Astrocyte of the hippocampus (primary cell): ENCODE data around the gene RIBC2.
"Not testable (repeated sequence)": the region's sequence is repeated elsewhere in the genome, so short reads cannot be mapped to it uniquely, and the experiment has no call there.

Source experiments
- DNase-seq: peaks from one replicate; pipeline ENCODE4 v3.0.0; 2011; ENCODE audit warnings: low read depth, low spot score

The RIBC2 gene

GRCh38 chr22:45449442-45449841 is 35.9 kb downstream of the RIBC2 start:
- DNase-seq: not testable (repeated sequence)

DNA sequence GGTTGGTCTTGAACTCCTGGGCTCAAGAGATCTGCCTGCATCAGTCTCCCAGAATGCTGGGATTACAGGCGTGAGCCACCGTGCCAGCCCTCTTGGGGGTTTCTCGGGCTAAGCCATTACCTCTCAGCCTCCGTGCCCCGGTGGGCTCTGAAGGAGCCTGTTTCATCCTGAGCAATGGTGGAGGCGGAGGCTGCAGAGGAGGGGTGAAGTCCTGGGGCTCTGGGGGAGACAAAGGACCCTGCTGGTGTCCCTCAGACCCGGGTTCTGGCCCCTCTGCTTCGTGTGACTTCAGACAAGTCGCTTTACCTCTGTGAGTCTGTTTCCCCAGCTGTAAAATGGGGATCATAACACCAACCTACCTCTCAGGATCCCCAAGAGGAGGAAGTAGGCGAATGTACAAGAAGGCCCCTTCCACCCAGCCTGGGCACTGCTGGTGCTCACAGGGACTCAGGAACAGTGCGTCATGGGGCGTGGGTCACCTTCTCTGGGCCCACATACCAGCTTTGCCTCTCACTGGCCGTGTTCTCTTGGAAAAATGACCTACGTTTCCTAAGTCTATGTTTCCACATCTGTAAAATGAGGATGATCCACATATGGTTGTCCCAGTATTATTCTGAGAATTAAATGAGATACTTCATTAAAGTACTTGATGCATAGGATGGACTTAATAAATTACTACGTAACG is 36.8 kb downstream of the RIBC2 start:
- DNase-seq: no peak

GRCh38 chr22:45450921-45451651 is 37.6 kb downstream of the RIBC2 start:
- peak; percentile 30 for DNase-seq

DNA sequence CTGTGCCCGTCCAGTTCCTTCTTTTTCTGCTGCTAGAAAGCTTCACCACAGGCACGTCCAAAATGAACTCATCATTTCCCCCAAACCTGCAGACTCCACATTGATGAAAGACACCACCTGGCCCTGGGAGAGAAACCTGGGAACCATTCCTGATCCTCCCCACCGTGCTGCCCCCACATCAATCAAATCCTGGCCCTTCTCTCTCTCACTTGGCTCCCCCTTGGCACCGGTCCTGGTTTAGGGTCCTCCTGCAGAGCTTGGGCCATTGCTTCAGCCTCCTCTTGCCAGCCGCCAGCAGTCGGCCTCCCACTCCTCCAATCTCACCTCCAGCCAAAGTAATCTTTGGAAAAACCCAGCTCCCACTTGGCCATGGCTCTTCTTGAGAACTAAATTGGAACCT is 38.5 kb downstream of the RIBC2 start:
- DNase-seq: no peak

DNA sequence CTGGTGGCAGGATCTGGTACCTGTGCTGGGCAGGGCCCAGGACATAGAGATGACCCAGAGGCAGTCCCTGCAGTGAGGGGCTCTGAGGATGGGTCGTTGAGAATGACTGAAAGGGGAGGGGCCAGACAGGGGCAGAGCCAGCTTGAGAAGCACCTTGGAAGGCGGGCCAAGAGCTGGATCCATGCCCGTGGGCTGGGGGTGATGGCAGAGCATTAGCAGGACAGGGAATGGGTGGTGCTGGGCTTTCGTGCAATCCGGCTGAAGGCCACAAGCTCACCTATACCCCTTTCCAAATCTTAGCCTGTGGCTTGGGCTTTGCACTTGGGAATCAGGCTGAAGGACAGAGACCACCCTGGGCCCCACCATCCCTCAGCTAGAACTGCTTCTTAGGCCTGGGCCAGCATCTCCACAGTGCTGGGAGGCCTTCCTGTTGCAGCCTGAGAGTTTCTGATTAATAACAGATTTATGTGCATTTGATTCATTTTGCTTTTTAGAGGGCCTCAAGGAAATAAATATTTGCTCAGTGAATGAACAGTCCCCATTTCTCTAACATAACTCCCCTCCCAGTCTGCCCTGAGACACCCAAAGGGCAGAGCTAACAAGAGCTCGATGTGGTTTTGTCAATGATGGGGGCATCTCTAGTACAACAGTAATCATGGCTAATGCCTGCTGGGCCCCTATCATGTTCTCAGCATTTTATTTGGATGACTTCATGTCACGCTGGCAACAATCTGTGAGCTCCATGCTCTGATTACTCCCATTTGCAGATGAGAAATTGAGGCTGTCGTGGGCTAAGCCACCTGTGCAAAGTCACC is 39.3 kb downstream of the RIBC2 start:
- DNase-seq: no peak

DNA sequence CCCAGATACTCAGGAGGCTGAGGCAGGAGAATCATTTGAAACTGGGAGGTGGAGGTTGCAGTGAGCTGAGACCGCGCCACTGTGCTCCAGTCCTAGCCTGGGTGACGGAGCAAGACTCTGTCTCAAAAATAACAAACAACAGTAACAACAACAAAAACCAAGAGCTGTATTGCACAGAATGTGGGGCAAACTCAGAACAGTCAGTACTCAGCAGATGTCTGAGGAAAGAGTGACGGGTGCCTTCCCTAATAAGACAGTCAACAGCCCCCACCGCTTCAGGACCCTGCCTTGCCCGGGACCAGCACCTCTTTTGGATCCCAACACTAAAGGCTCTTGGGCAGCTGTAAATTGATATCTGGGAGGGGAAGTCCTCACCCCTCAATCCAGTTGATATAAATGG is 40.3 kb downstream of the RIBC2 start:
- no peak for DNase-seq

GRCh38 chr22:45454275-45454674 is 40.8 kb downstream of the RIBC2 start:
- no peak for DNase-seq

DNA sequence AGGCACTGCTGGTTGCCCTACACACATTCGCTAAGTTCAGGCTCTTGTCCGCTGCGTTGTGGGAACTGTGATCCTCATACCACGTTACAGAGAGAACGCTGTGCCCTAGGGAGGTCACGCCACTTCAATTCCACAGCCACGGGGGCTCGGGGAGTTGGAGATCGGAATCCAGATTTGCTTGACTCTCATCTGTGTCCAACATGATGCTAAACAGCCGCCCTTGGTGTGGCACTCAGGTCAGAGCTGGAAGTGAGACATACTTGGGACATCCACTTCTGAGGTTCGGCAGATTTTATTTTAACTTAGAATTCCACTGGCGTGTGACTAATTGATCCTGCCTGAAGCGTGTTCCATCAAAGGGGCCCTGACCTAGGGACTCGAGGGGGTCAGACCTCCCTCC is 41.7 kb downstream of the RIBC2 start:
- DNase-seq: no peak

- no peak for DNase-seq
These were observed 42.1 kb downstream of the RIBC2 start for GRCh38 chr22:45455621-45456020.

- no peak for DNase-seq
These were observed 43.3 kb downstream of the RIBC2 start for GRCh38 chr22:45456811-45457210.

DNA sequence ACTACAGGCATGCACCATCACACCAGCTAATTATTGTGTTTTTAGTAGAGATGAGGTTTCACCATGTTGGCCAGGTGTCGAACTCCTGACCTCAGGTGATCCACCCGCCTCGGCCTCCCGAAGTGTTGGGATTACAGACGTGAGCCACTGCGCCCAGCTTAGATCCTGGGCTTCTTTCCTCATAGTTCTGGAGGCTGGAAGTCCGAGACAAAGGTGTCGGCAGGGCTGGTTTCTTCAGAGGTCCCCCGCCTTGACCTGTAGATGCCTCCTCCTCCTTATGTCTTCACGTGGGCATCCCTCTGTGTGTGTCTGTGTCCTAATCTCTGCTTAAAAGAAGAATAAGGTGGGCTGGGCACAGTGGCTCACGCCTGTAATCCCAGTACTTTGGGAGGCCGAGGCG is 45.0 kb downstream of the RIBC2 start:
- no peak for DNase-seq

GRCh38 chr22:45459235-45459634 is 45.7 kb downstream of the RIBC2 start:
- no peak for DNase-seq

DNA sequence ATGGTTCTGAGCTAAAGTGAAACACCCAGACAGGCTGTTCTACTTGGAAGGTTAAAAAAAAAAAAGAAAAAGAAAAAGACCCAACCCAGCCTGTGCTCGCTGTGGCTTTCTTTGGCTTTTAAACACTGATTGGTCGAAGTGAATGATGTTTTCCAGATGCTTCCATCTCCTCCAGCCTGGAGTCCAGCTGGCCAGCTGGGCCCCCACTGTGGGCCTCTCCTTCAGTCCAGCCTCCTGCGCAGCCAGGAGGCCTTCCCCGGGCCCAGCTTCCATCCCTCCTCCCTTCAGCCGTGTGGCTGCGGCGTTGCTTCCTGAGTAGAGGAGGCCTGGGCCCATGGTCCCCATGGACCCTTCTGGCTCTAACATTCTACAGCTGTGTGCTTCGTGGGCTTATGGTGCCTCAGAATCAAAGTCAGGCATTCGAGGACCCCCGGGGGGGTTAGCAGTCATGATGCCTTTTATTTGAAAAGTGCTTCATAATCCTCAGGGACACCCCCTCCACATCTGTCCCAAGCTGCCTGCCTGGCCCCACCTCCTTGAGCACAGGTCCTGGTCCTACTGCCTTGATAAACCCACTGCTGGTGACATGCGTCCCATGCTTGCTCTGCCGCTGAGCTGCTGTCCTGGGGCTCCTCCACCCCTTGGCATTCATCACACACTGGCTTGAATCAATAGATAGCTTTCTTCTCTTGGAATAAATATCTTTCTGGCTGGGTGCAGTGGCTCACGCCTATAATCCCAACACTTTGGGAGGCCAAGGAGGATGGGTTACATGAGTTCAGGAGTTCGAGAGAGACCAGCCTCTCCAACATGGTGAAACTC is 47.0 kb downstream of the RIBC2 start:
- no peak for DNase-seq

GRCh38 chr22:45462034-45462655 is 48.7 kb downstream of the RIBC2 start:
- DNase-seq: no peak

DNA sequence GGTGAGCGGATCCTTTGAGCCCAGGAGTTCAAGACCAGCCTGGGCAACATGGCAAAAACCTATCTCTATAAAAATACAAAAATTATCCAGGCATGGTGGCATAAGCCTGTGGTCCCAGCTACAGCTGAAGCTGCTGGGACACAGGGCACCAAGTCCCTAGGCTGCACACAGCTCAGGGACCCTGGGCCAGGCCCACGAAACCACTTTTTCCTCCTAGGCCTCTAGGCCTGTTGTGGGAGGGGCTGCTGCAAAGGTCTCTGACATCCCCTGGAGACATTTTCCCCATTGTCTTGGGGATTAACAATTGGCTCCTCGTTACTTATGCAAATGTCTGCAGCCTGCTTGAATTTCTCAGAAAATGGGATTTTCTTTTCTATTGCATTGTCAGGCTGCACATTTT is 50.2 kb downstream of the RIBC2 start:
- not testable (repeated sequence) for DNase-seq

DNA sequence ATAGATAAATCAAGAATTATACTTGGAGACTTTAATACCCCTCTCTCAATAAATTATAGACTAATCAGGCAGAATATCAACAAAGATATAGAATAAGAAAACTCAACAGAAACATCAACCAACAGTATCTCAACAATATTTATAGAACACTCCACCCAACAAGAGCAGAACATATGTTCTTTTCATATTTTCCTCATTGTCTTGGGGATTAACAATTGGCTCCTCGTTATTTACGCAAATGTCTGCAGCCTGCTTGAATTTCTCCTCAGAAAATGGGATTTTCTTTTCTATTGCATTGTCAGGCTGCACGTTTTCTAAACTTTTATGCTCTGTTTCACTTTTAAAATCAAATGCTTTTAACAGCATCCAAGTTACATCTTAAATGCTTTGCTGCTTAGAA is 52.1 kb downstream of the RIBC2 start:
- DNase-seq: no peak

- peak; percentile 83 for DNase-seq
These were observed 55.4 kb downstream of the RIBC2 start for GRCh38 chr22:45468872-45469271.

- DNase-seq: peak; percentile 62
These were observed 56.0 kb downstream of the RIBC2 start for GRCh38 chr22:45469281-45470073.

- DNase-seq: no peak
These were observed 57.4 kb downstream of the RIBC2 start for GRCh38 chr22:45470871-45471270.

DNA sequence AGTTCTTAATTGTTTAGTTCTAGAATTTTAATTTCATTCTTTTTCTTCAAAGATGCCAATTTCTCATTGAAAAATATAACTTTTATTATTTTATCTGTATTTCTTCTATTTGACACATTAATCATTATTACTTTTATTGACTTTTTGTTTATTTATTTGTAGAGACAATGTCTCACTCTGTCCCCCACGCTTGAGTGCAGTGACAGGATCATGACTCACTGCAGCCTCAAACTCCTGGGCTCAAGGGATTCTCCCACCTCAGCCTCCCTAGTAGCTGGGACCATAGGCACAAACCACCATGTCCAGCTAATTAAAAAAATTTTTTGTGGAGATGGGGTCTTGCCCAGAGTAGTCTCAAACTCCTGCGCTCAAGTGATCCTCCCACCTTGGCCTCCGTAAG is 58.9 kb downstream of the RIBC2 start:
- no peak for DNase-seq
